Germinal center (tissue), 1 donor: ENCODE measurements around the gene RNU11.
"Not testable (repeated sequence)": the region's sequence is repeated elsewhere in the genome, so short reads cannot be mapped to it uniquely, and the experiment has no call there.

ENCODE experiments used
- DNase-seq: peaks from one replicate; pipeline ENCODE4 v3.0.0; 2012; ENCODE audit warnings: mixed read lengths, low spot score

The RNU11 gene

DNA sequence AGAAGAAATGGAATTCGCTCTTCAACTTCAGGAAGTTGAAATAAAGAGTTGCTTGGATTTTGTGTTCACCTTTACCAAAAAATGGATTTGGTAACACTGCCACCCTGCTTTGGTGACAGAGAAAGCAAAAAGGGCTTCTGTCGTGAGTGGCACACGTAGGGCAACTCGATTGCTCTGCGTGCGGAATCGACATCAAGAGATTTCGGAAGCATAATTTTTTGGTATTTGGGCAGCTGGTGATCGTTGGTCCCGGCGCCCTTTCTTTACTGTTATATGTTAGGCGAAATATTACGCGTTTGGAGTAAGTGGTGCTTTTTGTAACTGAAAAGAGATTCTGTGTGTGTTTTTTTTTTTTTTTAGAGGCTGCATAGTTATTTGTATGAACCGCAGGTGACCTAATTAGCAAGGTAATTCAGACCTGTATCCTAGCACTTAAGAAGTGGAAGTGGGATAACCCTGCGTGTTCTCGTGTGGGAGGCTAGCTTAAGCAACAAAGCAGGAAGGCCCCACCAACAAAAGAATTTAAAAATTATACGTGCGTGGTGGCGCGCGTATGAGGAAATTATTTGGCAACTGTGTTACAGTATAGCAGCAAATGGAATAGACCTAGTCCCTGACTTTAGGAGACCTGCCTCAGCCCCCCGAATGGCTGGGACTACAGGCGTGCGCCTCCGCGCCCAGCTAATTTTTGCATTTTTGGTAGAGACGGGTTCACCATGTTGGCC lies at the start of gene RNU11:
TSS of gene RNU11 (plus strand) at position 127 of the 725 bp plus-strand sequence.
- peak; percentile 72 for DNase-seq

DNA sequence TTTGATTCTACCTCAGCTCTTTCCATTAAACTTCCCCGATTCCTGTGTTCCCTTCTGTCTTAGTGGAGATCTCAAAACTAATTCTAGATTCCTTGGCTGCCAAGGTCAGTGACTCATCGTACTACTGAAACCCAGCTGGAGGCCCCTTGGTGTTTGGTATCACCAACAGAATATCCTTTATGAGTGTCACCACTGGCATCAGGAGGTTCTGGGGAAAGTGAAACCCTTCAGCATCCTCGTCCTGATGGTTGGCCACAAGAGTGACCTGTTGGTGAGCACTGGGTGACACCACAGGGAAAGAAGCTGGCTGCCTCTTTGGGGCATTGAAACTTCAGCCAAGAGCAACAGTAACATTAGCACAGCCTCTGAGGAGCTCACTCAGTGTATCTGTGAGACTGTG lies 46.7 kb upstream of the RNU11 start:
- DNase-seq, result no peak

GRCh38 chr1:28602536-28603439 lies 45.6 kb upstream of the RNU11 start:
- no peak for DNase-seq

DNA sequence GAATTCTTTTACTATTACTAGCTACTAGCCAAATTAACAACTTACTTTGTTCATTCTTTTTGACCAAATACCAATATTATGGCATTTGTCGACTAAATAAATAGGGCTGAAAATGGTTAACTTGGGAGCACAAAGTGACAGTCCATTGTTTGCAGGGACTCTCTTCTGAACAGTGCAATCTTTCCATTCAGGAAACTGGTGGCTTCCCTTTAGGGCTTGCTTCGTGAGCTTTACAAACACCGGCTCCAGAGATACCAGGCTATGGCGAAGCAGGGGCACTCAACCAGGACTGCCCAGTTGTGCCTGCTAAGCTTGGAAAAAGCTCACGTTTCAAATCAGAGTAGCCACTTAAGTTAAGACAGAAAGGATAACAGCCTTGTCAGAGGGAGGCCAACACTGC lies 44.0 kb upstream of the RNU11 start:
- DNase-seq, result no peak

DNA sequence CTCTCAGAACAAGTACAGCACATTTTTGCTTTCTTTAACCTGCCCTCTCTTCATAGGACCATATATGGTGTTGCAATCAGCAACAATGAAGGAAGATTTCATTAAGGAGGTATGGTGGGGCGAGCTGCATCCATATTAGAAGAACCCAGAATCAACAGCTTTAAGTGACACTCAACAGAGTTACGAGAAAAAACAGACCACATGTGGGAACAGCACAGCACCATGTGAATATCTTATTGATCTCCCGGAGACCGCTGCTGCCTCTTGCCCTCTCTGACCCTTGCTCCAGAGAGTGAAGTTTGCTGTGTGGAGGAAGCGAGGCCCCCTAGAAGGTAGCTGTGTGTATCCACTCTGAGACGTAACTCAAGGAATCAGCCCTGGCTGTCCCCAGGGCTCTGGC lies 43.4 kb upstream of the RNU11 start:
- DNase-seq, result no peak

DNA sequence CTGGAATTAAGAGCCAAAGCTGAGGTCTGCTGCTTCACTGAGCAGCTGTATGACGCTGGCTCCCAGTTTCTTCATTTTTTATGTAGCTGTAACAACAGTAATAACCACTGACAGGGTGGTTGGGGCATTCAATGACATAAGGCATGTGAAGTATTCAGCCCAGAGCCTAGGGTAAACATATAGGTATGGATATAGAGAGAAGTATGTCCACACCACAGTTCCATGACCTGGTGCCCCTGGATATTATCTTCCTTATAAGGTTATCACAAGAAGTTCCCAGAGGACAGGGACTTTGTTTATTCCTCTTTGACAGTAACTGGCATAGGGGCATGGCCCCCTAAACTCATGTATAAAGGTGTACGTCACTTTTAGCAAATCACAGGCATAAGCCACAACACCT lies 41.6 kb upstream of the RNU11 start:
- DNase-seq, result no peak

DNA sequence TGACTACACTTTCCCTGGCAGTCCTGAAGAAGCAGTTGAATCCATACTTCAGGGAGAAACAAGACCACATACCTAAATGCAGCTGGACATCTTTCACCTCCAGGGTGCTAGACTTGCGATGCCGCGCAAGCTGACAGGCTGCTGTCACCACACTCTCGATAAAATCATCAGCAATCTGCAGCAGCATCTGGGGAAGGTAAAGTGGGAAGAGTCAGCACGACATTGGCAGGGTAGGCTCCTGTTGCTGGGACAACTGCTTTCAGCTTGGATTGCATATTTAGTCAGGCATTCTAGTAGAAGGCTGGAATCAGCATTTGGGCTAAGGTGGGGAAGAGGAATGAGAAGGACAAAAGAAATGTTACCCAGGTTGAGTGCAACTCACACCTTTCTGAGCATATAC lies 35.2 kb upstream of the RNU11 start:
- no peak for DNase-seq

DNA sequence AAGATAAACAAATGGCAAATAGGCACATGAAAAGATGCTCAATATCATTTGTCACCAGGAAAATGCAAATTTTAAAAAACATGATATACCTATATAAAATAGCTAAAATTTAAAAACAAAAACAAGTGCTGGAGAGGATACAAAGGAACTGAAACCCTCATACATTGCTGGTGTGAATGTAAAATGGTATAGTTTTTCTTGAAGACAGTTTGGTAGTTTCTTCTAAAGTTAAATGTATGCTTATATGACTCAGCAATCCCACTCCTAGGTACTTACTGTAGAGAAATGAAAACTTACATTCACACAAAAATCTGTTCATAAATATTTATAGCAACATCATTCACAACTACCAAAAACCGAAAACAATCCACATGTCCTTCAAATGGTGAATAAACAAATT lies 16.7 kb upstream of the RNU11 start:
- no peak for DNase-seq

- no peak for DNase-seq
Observed at GRCh38 chr1:28632560-28632959, 15.8 kb upstream of the RNU11 start.

GRCh38 chr1:28640766-28641165 lies 7.6 kb upstream of the RNU11 start:
- no peak for DNase-seq

DNA sequence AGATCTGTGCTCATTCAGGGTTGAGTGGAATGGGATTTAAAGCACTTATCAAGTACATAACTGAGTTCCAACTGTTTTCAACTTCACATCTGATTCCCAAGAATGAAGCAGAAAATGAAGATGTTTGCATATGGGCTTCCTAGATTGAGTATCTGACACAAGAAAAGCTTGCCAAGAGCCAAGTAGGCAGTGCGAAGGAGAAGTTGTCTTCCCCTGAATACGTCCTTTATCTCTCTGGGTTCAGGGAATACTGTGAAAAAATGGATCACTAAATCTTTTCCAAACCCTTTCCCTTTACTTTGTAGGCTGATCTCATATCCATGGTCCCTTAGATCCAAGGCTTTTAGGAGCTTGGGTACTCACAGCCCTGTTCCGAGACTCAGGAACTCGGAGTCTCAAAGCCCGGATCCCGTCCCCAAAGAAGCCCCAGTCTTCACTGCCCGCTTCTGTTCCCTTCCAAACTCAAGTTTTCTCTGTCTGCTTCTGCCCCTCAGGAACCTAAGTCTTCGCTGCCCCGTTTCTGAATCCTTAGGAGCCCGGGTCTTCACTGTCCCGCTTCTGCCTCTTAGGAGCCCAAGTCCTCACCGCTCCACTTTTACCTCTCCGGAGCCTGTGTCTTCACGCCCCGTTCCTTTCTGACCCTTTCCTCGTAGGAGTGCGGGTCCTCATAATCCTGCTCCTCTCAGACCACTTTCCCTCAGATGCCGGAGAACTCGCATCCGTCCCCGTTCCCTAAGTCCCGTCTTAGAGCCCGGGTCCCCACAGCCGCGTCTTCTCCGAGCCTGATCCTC lies 6.1 kb upstream of the RNU11 start:
- DNase-seq, result peak; percentile 32

DNA sequence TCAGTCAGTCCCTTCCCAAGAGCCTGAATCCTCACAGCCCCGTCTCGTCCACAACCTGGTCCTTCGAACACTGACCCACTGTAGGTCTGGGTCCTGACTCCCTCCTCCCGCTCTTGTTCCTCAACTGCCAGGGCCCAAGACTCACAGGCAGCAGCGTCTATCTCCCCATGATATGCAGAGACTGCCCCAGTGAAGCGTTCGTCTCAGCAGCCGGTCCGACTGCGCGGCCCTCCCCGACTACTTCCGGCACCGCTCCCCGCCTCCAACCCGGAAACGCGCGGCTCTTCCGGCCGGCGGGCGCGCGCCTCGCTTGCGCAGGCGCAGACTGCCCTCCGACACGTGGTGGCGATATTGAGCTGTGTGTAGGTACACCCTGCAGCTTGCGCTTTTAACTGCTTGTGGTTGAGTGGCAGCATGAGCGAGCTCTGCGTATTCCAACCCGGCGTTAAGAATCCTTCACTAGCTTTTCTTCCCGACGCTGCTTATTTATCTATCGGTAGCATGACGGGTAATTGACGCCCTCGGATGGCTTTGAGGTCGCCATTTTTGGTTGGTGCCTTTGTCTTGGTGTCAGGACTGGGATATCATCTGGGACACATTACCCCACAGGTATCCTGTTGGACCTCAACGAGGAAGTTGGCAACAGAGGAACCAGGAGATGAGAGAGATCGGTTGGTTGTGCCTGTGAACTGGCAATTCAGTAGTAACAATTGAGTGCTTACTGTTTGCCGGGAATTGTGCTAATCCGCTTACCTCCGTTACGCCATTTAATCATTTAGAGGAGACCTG lies 5.4 kb upstream of the RNU11 start, which contains the start of gene TAF12:
TSS of gene TAF12 (minus strand) at position 221 of the 789 bp plus-strand sequence. CDS start 20,986 bp downstream, outside the sequence.
- peak; percentile 93 for DNase-seq

GRCh38 chr1:28644494-28644893 lies 3.9 kb upstream of the RNU11 start:
- no peak for DNase-seq

DNA sequence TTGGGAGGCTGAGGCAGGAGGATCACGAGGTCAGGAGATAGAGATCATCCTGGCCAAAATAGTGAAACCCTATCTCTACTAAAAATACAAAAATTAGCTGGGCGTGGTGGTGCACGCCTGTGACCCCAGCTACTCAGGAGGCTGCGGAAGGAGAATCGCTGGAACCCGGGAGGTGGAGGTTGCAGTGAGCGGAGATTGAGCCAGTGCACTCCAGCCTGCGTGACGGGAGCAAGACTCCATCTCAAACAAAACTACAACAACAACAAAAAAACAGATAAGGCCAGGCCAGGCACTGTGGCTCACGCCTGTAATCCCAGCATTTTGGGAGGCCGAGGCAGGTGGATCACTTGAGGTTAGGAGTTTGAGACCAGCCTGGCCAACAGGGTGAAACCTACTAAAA lies 3.0 kb upstream of the RNU11 start:
- not testable (repeated sequence) for DNase-seq

DNA sequence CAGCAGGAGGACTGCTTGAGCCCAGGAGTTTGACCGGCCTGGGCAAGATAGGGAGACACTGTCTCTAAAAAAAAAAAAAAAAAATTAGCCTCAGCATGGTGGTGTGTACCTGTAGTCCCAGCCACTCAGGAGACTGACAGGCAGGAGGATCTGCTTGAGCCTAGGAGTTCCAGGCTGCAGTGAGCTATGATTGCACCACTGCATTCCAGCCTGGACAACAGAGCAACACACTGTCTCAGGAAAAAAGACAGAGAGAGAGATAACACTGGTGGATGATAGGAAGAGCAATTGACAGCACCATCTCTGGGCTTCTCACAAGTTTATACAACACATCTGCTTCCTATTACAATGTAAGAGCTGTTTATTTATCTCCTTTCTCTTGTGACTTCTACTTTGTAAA lies 2.4 kb upstream of the RNU11 start:
- no peak for DNase-seq

DNA sequence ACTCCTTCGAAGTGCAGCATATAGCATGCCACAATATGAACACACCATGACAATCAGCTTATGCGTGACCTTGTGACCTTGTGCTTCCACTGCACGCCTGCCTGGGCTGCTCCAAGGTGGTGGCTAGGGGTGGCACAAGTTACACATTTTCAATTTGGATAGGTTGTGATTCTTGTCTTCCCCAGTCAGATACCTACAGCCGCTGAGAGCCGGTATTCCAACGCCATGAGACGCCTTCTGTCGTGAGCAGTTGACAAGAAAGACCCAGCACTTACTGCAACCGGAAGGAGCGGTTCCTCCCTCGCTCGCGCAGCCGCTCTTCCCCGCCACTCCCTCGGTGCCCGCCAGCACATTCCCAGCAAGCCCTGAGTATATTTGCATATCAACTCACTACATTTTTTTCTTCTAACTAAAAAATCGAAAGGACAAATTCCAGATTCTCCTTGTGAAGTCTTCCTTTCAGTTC lies 359 bp upstream of the RNU11 start:
- peak; percentile 88 for DNase-seq

DNA sequence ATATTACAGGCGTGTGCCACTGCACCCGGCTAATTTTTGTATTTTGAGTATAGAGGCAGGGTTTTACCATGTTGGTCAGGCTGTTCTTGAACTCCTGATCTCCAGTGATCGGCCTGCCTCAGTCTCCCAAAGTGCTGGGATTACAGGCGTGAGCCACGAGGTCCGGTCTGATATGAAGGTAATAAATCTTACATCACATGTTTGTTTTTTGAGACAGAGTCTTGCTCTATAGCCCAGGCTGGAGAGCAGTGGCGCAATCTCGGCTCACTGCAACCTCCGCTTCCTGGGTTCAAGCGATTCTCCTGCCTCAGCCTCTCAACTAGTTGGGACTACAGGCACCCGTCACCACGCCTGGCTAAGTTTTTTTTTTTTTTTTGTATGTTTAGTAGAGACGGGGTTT lies 4.7 kb downstream of the RNU11 start:
- not testable (repeated sequence) for DNase-seq

DNA sequence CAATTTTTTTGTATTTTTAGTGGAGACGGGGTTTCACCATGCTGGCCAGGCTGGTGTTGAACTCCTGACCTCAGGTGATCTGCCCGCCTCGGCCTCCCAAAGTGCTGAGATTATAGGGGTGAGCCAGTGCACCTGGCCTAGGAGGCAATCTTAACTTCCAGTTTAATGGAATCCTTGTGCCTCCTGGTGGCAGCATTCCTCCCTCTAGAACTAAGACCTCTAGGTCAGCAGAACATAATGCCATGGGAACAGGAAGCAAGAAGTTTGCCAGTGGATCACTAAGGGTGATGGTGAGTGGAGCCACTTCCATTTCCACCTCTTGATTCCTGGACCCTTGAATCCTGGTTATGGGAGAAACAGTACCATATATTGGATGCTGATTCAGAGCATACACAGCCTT lies 5.5 kb downstream of the RNU11 start:
- not testable (repeated sequence) for DNase-seq

DNA sequence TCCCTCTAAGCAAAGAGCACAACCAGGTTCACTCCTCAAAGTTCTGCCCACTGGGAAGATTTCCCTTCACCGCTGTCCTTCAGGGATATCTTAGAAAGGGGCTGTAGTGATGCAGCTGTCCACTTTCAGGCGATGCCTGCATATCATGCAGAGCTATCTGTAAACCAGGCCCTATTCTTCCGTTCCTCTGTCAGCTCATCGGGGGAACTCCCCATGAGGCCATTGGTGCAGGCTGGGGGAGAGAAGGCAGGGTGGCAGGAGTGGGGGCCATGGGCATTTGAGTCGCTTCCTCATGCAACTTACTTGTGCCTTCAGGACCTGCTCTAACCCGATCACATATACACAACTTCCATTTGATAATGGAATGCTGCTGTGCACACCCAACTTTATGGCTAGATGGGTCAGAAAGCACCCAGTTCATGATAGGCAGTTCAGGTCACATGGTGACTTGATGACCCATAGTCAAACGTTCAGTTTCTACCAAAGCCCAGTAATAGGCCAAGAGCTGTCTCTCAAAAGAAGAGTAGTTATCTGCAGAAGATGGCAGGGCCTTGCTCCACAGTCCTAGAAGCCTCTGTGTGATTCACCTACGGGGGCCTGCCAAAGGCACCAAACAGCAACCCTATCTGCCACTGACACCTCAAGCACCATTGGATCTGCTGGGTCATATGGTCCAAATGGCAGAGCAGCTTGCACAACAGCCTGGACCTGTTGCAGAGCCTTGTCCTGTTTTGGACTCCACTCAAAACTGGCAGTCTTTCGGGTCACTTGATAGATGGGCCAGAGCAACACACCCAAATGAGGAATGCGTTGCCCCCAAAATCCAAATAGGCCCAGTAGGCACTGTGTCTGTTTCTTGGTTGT lies 7.3 kb downstream of the RNU11 start:
- not testable (repeated sequence) for DNase-seq

DNA sequence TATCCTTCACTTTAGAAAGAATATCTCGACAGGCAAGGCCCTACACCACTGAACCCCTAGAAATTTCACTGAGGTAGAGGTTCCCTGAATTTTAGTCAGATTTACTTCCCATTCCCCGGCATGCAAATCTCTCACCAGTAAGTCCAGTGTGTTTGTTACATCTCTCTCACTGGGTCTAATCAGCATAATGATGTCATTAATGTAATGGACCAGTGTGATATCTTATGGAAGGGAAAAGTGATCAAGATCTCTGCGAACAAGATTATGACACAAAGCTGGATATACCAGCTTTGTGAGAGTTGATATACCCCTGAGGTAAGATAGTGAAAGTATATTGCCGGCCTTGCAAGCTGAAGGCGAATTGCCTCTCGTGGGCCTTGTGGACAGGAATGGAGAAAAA lies 7.9 kb downstream of the RNU11 start:
- no peak for DNase-seq
